AG04449 (cell line): ENCODE results near the gene FKBP15.
"Not testable (repeated sequence)": the region's sequence is repeated elsewhere in the genome, so short reads cannot be mapped to it uniquely, and the experiment has no call there.

Experiments used
- CTCF ChIA-PET: fragments of 350-600 bp; formaldehyde crosslinking; extraction: SDS; loops from one replicate; lab custom pipeline; 2021; ENCODE audit warnings: antibody characterized with exemption; lab: Yijun Ruan, JAX
- POLR2A ChIA-PET: fragments of 400-600, 350-600 bp; formaldehyde crosslinking; extraction: SDS; loops from one replicate; lab custom pipeline; 2020; ENCODE audit warnings: antibody characterized with exemption, inconsistent platforms; lab: Yijun Ruan, JAX
- DNase-seq: peaks from one replicate; pipeline ENCODE4 v3.0.0-alpha.2; 2010; ENCODE audit warnings: low read depth, low spot score
- H3K4me3 ChIP-seq: 2 replicates; pipeline ENCODE4 v1.5.1; 2011; ENCODE audit warnings: low read depth, mild to moderate bottlenecking, control low read depth, low read length
- TF ChIP-seq, protein P1 (sequence below): IDR thresholded peaks from one replicate; pipeline ENCODE4 v1.5.1; 2011; ENCODE audit warnings: mild to moderate bottlenecking, moderate library complexity, low read length, control low read depth, inconsistent platforms; ENCODE audit not compliant: insufficient read depth; ENCODE audit errors: missing control alignments

The FKBP15 gene

GRCh38 chr9:113238202-113238858 is 17.3 kb upstream of the FKBP15 start:
- H3K4me3 ChIP-seq, result no peak overlapping the region
- TF ChIP-seq, protein P1, sequence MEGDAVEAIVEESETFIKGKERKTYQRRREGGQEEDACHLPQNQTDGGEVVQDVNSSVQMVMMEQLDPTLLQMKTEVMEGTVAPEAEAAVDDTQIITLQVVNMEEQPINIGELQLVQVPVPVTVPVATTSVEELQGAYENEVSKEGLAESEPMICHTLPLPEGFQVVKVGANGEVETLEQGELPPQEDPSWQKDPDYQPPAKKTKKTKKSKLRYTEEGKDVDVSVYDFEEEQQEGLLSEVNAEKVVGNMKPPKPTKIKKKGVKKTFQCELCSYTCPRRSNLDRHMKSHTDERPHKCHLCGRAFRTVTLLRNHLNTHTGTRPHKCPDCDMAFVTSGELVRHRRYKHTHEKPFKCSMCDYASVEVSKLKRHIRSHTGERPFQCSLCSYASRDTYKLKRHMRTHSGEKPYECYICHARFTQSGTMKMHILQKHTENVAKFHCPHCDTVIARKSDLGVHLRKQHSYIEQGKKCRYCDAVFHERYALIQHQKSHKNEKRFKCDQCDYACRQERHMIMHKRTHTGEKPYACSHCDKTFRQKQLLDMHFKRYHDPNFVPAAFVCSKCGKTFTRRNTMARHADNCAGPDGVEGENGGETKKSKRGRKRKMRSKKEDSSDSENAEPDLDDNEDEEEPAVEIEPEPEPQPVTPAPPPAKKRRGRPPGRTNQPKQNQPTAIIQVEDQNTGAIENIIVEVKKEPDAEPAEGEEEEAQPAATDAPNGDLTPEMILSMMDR, result no peak
- DNase-seq, result no peak
- ChIA-PET POLR2A (no interaction called here), CTCF (interaction anchor here (1.3 kb wide), 1 partner anchor 10 kb away, joined by 3 read pairs; no protein-coding TSS in a partner anchor)

DNA sequence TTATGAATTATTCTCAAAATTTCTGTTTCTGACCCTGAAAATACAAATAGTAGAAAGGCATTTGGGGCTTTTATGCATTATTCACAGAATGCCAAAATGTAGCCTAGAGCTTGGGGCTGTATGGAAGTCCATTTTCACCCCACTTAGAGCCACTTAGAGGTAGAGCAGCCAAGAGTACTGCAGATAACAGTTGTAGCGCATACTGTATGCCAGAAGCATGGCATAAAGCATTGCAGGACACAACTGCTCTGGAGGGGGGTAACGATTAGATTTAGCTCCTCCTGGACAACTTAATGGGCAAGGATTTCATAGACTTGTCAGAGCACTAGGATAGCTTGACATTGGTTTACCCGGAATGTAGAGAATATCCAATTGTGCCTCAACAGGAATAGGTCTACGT is 15.9 kb upstream of the FKBP15 start:
- TF ChIP-seq, protein P1, result no peak
- ChIA-PET CTCF (interaction anchor here (0.6 to 0.9 kb wide), 2 partner anchors 12 to 360 kb away, joined by 3 read pairs; no protein-coding TSS in a partner anchor), POLR2A (interaction anchor here (0.5 kb wide), 1 partner anchor 16 kb away, joined by 4 read pairs; the partner anchor contains the start of genes FKBP15 and SLC31A1)
- no peak for DNase-seq
- H3K4me3 ChIP-seq, result no peak overlapping the region

DNA sequence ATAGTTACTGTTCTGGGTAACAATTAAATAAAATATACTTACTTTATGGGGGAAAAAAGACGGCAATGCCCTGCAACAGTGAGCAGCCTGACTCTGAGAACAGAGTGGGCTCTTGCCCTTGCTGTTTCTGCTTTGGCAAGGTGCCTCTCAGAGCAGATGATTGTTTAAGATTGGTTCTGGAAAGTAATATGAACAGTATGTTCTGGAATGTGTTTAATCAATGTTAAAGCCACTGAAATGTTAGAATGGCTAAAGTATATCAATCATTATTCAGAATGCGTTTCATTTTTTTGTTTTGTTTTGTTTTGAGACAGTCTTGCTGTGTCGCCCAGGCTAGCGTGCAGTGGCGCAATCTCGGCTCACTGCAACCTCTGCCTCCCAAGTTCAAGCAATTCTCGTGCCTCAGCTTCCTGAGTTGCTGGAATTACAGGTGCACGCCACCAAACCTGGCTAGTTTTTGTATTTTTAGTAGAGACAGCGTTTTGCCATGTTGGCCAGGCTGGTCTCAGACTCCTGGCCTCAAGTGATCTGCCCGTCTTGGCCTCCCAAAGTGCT is 14.7 kb upstream of the FKBP15 start:
- H3K4me3 ChIP-seq, CTCF ChIA-PET, POLR2A ChIA-PET, DNase-seq: not testable (repeated sequence)

- TF ChIP-seq, protein P1, result no peak
- no peak overlapping the region for H3K4me3 ChIP-seq
- POLR2A ChIA-PET, result interaction anchor here (1.2 kb wide), 1 partner anchor 9 kb away, joined by 3 read pairs; no protein-coding TSS in a partner anchor
- no peak for DNase-seq
- CTCF ChIA-PET, result interaction anchor here (1.0 to 1.9 kb wide), 3 partner anchors 9 to 43 kb away, joined by 3 to 6 read pairs (median 3); no protein-coding TSS in a partner anchor
Measured at GRCh38 chr9:113231701-113232100, 10.6 kb upstream of the FKBP15 start.

DNA sequence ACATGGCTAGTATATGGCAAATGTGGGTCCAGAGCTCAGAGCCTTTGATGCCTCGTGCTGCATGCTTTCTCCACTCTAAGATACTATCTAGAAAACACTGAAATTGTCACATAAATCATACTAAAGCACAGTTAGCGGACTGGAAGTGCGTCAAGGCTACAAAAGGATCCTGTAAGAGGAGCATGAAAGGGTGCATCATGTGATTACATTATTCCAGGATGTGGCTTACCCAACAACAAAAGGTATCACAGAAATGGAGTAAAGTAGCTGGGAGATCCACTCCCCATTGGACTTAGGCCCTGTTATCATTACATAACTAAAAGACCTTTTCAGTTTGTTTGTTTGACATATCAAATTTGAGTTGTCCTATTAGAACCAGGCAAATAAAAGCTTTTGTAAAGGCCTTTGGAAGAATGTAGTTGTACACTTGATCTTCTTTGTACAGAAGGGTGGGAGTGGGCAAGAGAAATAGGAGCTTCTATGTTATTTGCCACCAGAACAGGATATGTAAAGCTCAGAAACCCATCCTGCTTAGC is 7.1 kb upstream of the FKBP15 start:
- no peak for DNase-seq

DNA sequence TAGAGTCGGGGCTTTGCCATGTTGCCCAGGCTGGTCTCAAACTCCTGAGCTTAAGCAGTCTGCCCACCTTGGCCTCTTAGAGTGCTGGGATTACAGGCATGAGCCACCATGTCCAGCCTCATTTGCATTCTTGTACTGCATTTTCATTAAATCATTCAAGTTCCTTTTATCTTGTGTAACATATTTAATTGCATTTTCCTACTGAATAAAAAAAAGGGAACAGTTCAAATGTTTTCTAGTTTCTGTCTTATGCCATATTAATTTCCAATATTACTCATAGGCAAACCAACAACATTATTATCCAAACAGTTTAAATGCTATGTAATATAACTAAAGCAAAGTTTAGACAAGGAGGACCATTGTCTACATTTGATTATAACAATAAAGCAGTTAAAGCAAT is 6.4 kb upstream of the FKBP15 start:
- POLR2A ChIA-PET, result no interaction called here
- TF ChIP-seq, protein P1, result no peak
- CTCF ChIA-PET, result interaction anchor here (1.3 kb wide), 1 partner anchor 18 kb away, joined by 3 read pairs; no protein-coding TSS in a partner anchor

More for the DNA sequence above, 7.1 kb upstream of the FKBP15 start:
- TF ChIP-seq, protein P1, result no peak
- ChIA-PET CTCF (interaction anchor here (0.7 to 1.3 kb wide), 4 partner anchors 10 to 47 kb away, joined by 3 to 5 read pairs (median 4); no protein-coding TSS in a partner anchor), POLR2A (no interaction called here)
- H3K4me3 ChIP-seq, result no peak overlapping the region

More for the DNA sequence above, 6.4 kb upstream of the FKBP15 start:
- no peak for DNase-seq
- no peak overlapping the region for H3K4me3 ChIP-seq
